PFSK-1 (cell line): ENCODE measurements around the gene C19orf47.

Experiments
- FOXP2 ChIP-seq: optimal IDR thresholded peaks from 2 replicates; pipeline ENCODE3; 2011; ENCODE audit warnings: borderline replicate concordance, control low read depth, inconsistent platforms; ENCODE audit not compliant: insufficient read depth; ENCODE audit errors: extremely low read length, extremely low read depth
- POLR2AphosphoS5 ChIP-seq: IDR thresholded peaks from 2 replicates; pipeline ENCODE4 v1.6.1; 2012; ENCODE audit warnings: low read depth, mild to moderate bottlenecking, control low read depth, low read length, moderate library complexity
- REST ChIP-seq, 2 experiments: IDR thresholded peaks; 2 replicates each; pipeline versions ENCODE4 v1.6.1 to v1.8.0; 2011 to 2012; ENCODE audit warnings: low read depth in 2 of 2, low read length in 2 of 2, control low read depth in 1 of 2, inconsistent platforms in 1 of 2, mild to moderate bottlenecking in 1 of 2, moderate library complexity in 1 of 2; ENCODE audit not compliant: insufficient read depth in 1 of 2
- SIN3A ChIP-seq: IDR thresholded peaks from 2 replicates; pipeline ENCODE4 v1.6.1; 2012; ENCODE audit warnings: mild to moderate bottlenecking, low read length, moderate library complexity, borderline replicate concordance; ENCODE audit not compliant: insufficient read depth
- TAF1 ChIP-seq: IDR thresholded peaks from 2 replicates; pipeline ENCODE4 v1.6.1; 2012; ENCODE audit warnings: low read length, control low read depth, borderline replicate concordance; ENCODE audit not compliant: insufficient read depth

GRCh38 chr19:40281381-40282208, 66.6 kb downstream of the C19orf47 start:
- no peak for TF ChIP-seq POLR2AphosphoS5
- no peak for TF ChIP-seq REST (IDR thresholded peaks at IDR 0.05; ENCODE audit: insufficient read depth in 1 of 2, low read depth in 2 of 2, low read length in 2 of 2)
- no peak for TF ChIP-seq SIN3A
- TF ChIP-seq TAF1, result no peak
- TF ChIP-seq FOXP2, result no peak
